Measurements from ENCODE around the gene SIPA1. TPM values are rescaled to one million over a fixed set of nuclear protein-coding genes. Genes with fewer than 3 reads are reported as not detected.

SIPA1 gene
- total and polyA plus RNA-seq, 5 donors from 2014 or later, result 74.7 to 200 (median 84.8) TPM

- Histone ChIP-seq H3K9me3 (ENCODE audit: control insufficient read depth in 2 of 2, low read length in 2 of 2) (no peaks in the 10 kb centered on the region), H3K36me3 (ENCODE audit: control insufficient read depth, insufficient read depth, low read length) (peaks cover 74% of the 10 kb centered on the region), H3K4me3 (ENCODE audit: low read depth, low read length) (no peak overlapping the region), H3K27ac (ENCODE audit: insufficient read depth, low read length, poor library complexity, severe bottlenecking) (no peak overlapping the region), H3K4me1 (ENCODE audit: control insufficient read depth, insufficient read depth, low read length, poor library complexity, severe bottlenecking) (peaks cover 10% of the 10 kb centered on the region), H3K27me3 (ENCODE audit: control insufficient read depth, insufficient read depth, low read length) (no peaks in the 10 kb centered on the region)
- Mint-ChIP-seq H3K4me3 (peak overlapping the region in 1 of 4 donors; percentile 75), H3K27me3 (no peaks in the 10 kb centered on the region), H3K9me3 (peaks cover 0 to 2% (median 0%) of the 10 kb centered on the region in 7 donors), H3K36me3 (peaks cover 11% of the 10 kb centered on the region), H3K27ac (peak overlapping the region in 1 of 3 donors; percentile 6), H3K4me1 (peaks cover 0 to 29% (median 11%) of the 10 kb centered on the region in 4 donors)
- ATAC-seq (ENCODE audit: low read depth in 2 of 2) (no peak), DNase-seq (no peak)
These were observed 15.9 kb upstream of the SIPA1 start for GRCh38 chr11:65622011-65622410.

GRCh38 chr11:65623177-65623576 lies 14.7 kb upstream of the SIPA1 start:
- no peak for DNase-seq
- H3K4me1 ChIP-seq (ENCODE audit: control insufficient read depth, insufficient read depth, low read length, poor library complexity, severe bottlenecking), result no peaks in the 10 kb centered on the region
- peaks cover 0 to 23% (median 9%) of the 10 kb centered on the region in 4 donors for H3K4me1 Mint-ChIP-seq
- H3K27ac Mint-ChIP-seq, result peak overlapping the region in 1 of 3 donors; percentile 48
- H3K4me3 ChIP-seq (ENCODE audit: low read depth, low read length), result no peak overlapping the region
- H3K27me3 Mint-ChIP-seq, result no peaks in the 10 kb centered on the region
- H3K4me3 Mint-ChIP-seq, result peak overlapping the region in 1 of 4 donors; percentile 44
- peaks cover 78% of the 10 kb centered on the region for H3K36me3 ChIP-seq (ENCODE audit: control insufficient read depth, insufficient read depth, low read length)
- no peaks in the 10 kb centered on the region for H3K27me3 ChIP-seq (ENCODE audit: control insufficient read depth, insufficient read depth, low read length)
- ATAC-seq (ENCODE audit: low read depth in 2 of 2), result no peak
- H3K27ac ChIP-seq (ENCODE audit: insufficient read depth, low read length, poor library complexity, severe bottlenecking), result no peak overlapping the region
- H3K36me3 Mint-ChIP-seq, result peaks cover 11% of the 10 kb centered on the region
- peaks cover 0 to 2% (median 0%) of the 10 kb centered on the region in 7 donors for H3K9me3 Mint-ChIP-seq
- H3K9me3 ChIP-seq (ENCODE audit: control insufficient read depth in 2 of 2, low read length in 2 of 2), result no peaks in the 10 kb centered on the region

GRCh38 chr11:65623852-65624616 lies 13.9 kb upstream of the SIPA1 start:
- Mint-ChIP-seq H3K27ac (peak overlapping the region in 1 of 3 donors; percentile 79), H3K36me3 (peaks cover 11% of the 10 kb centered on the region)

GRCh38 chr11:65624931-65625627 lies 12.8 kb upstream of the SIPA1 start:
- Mint-ChIP-seq H3K9me3 (peaks cover 0 to 2% (median 0%) of the 10 kb centered on the region in 7 donors), H3K36me3 (peaks cover 7% of the 10 kb centered on the region), H3K4me1 (peaks cover 0 to 12% (median 7%) of the 10 kb centered on the region in 4 donors), H3K27ac (no peak overlapping the region), H3K27me3 (no peaks in the 10 kb centered on the region), H3K4me3 (no peak overlapping the region)
- no peak for ATAC-seq (ENCODE audit: low read depth in 2 of 2)
- Histone ChIP-seq H3K27me3 (ENCODE audit: control insufficient read depth, insufficient read depth, low read length) (no peaks in the 10 kb centered on the region), H3K36me3 (ENCODE audit: control insufficient read depth, insufficient read depth, low read length) (peaks cover 79% of the 10 kb centered on the region), H3K4me1 (ENCODE audit: control insufficient read depth, insufficient read depth, low read length, poor library complexity, severe bottlenecking) (no peaks in the 10 kb centered on the region), H3K4me3 (ENCODE audit: low read depth, low read length) (no peak overlapping the region), H3K27ac (ENCODE audit: insufficient read depth, low read length, poor library complexity, severe bottlenecking) (no peak overlapping the region), H3K9me3 (ENCODE audit: control insufficient read depth in 2 of 2, low read length in 2 of 2) (no peaks in the 10 kb centered on the region)
- no peak for DNase-seq

More at GRCh38 chr11:65623852-65624616, 13.9 kb upstream of the SIPA1 start:
- H3K27me3 ChIP-seq (ENCODE audit: control insufficient read depth, insufficient read depth, low read length), result no peaks in the 10 kb centered on the region
- peaks cover 0 to 2% (median 0%) of the 10 kb centered on the region in 7 donors for H3K9me3 Mint-ChIP-seq
- no peak overlapping the region for H3K4me3 Mint-ChIP-seq
- H3K9me3 ChIP-seq (ENCODE audit: control insufficient read depth in 2 of 2, low read length in 2 of 2), result no peaks in the 10 kb centered on the region
- no peaks in the 10 kb centered on the region for H3K27me3 Mint-ChIP-seq
- H3K4me1 ChIP-seq (ENCODE audit: control insufficient read depth, insufficient read depth, low read length, poor library complexity, severe bottlenecking), result no peaks in the 10 kb centered on the region
- ATAC-seq (ENCODE audit: low read depth in 2 of 2) (no peak), DNase-seq (no peak)
- H3K27ac ChIP-seq (ENCODE audit: insufficient read depth, low read length, poor library complexity, severe bottlenecking), result no peak overlapping the region
- peaks cover 0 to 19% (median 9%) of the 10 kb centered on the region in 4 donors for H3K4me1 Mint-ChIP-seq
- H3K36me3 ChIP-seq (ENCODE audit: control insufficient read depth, insufficient read depth, low read length), result peaks cover 77% of the 10 kb centered on the region
- no peak overlapping the region for H3K4me3 ChIP-seq (ENCODE audit: low read depth, low read length)

GRCh38 chr11:65625628-65626342 lies 12.1 kb upstream of the SIPA1 start:
- H3K9me3 ChIP-seq (ENCODE audit: control insufficient read depth in 2 of 2, low read length in 2 of 2), result no peaks in the 10 kb centered on the region
- no peak overlapping the region for H3K4me3 ChIP-seq (ENCODE audit: low read depth, low read length)
- DNase-seq (peak; percentile 21 to 64 (median 63)), ATAC-seq (ENCODE audit: low read depth in 2 of 2) (peak; percentile 54 to 60)
- Mint-ChIP-seq H3K4me1 (peaks cover 0 to 12% (median 7%) of the 10 kb centered on the region in 4 donors), H3K4me3 (peak overlapping the region in 1 of 4 donors; percentile 54), H3K27me3 (no peaks in the 10 kb centered on the region), H3K27ac (peak overlapping the region in 2 of 3 donors; percentile 62 to 71), H3K36me3 (peaks cover 7% of the 10 kb centered on the region), H3K9me3 (peaks cover 0 to 2% (median 0%) of the 10 kb centered on the region in 7 donors)
- H3K36me3 ChIP-seq (ENCODE audit: control insufficient read depth, insufficient read depth, low read length), result peaks cover 82% of the 10 kb centered on the region
- H3K4me1 ChIP-seq (ENCODE audit: control insufficient read depth, insufficient read depth, low read length, poor library complexity, severe bottlenecking), result no peaks in the 10 kb centered on the region
- no peak overlapping the region for H3K27ac ChIP-seq (ENCODE audit: insufficient read depth, low read length, poor library complexity, severe bottlenecking)
- H3K27me3 ChIP-seq (ENCODE audit: control insufficient read depth, insufficient read depth, low read length), result no peaks in the 10 kb centered on the region

GRCh38 chr11:65627202-65627601 lies 10.7 kb upstream of the SIPA1 start:
- no peak overlapping the region for H3K27ac ChIP-seq (ENCODE audit: insufficient read depth, low read length, poor library complexity, severe bottlenecking)
- ATAC-seq (ENCODE audit: low read depth in 2 of 2) (no peak), DNase-seq (no peak)
- H3K9me3 ChIP-seq (ENCODE audit: control insufficient read depth in 2 of 2, low read length in 2 of 2), result no peaks in the 10 kb centered on the region
- Mint-ChIP-seq H3K27me3 (no peaks in the 10 kb centered on the region), H3K4me3 (no peak overlapping the region), H3K4me1 (peaks cover 0 to 12% (median 5%) of the 10 kb centered on the region in 4 donors), H3K9me3 (peaks cover 0 to 2% (median 0%) of the 10 kb centered on the region in 7 donors), H3K27ac (no peak overlapping the region), H3K36me3 (peaks cover 10% of the 10 kb centered on the region)
- no peaks in the 10 kb centered on the region for H3K4me1 ChIP-seq (ENCODE audit: control insufficient read depth, insufficient read depth, low read length, poor library complexity, severe bottlenecking)
- no peaks in the 10 kb centered on the region for H3K27me3 ChIP-seq (ENCODE audit: control insufficient read depth, insufficient read depth, low read length)
- H3K36me3 ChIP-seq (ENCODE audit: control insufficient read depth, insufficient read depth, low read length), result peaks cover 81% of the 10 kb centered on the region
- no peak overlapping the region for H3K4me3 ChIP-seq (ENCODE audit: low read depth, low read length)

GRCh38 chr11:65629579-65629978 lies 8.3 kb upstream of the SIPA1 start:
- Mint-ChIP-seq H3K27me3 (no peaks in the 10 kb centered on the region), H3K4me1 (peaks cover 0 to 17% (median 10%) of the 10 kb centered on the region in 4 donors), H3K27ac (no peak overlapping the region), H3K4me3 (no peak overlapping the region), H3K9me3 (no peaks in the 10 kb centered on the region), H3K36me3 (peaks cover 14% of the 10 kb centered on the region)
- H3K4me3 ChIP-seq (ENCODE audit: low read depth, low read length), result no peak overlapping the region
- DNase-seq (no peak), ATAC-seq (ENCODE audit: low read depth in 2 of 2) (no peak)
- H3K27me3 ChIP-seq (ENCODE audit: control insufficient read depth, insufficient read depth, low read length), result no peaks in the 10 kb centered on the region
- H3K4me1 ChIP-seq (ENCODE audit: control insufficient read depth, insufficient read depth, low read length, poor library complexity, severe bottlenecking), result peaks cover 6% of the 10 kb centered on the region
- no peak overlapping the region for H3K27ac ChIP-seq (ENCODE audit: insufficient read depth, low read length, poor library complexity, severe bottlenecking)
- no peaks in the 10 kb centered on the region for H3K9me3 ChIP-seq (ENCODE audit: control insufficient read depth in 2 of 2, low read length in 2 of 2)
- H3K36me3 ChIP-seq (ENCODE audit: control insufficient read depth, insufficient read depth, low read length), result peaks cover 69% of the 10 kb centered on the region
